SK-N-SH treated with all-trans-retinoic acid at 6 μM for 48 hours (cell line): Measurements from ENCODE around the gene FBXW4.

Source experiments
- ATAC-seq: fragments of 200-7000 bp; cut with Tn5 transposase; 3 replicates; pipeline ENCODE4 v1.9.1; 2020; ENCODE audit warnings: mild to moderate bottlenecking, moderate library complexity
- BACH2 ChIP-seq: fragments of 250-450 bp; sonication (Bioruptor Pico); IDR thresholded peaks from 2 replicates; pipeline ENCODE4 v1.9.0; 2021; ENCODE audit warnings: mild to moderate bottlenecking, borderline replicate concordance
- CSDC2 ChIP-seq: fragments of 250-450 bp; sonication (Bioruptor Pico); IDR thresholded peaks from 2 replicates; pipeline ENCODE4 v1.5.0; 2020; ENCODE audit warnings: mild to moderate bottlenecking, moderate library complexity
- GLIS3 ChIP-seq: fragments of 250-450 bp; sonication (Bioruptor Pico); IDR thresholded peaks from 2 replicates; pipeline ENCODE4 v1.5.0; 2020; ENCODE audit warnings: mild to moderate bottlenecking, moderate library complexity
- ISL1 ChIP-seq: fragments of 250-450 bp; sonication (Bioruptor Pico); IDR thresholded peaks from 2 replicates; pipeline ENCODE4 v2.1.2; 2022; ENCODE audit warnings: mild to moderate bottlenecking, moderate library complexity
- OSR1 ChIP-seq: fragments of 250-450 bp; sonication (Bioruptor Pico); IDR thresholded peaks from 2 replicates; pipeline ENCODE4 v1.8.0; 2022; ENCODE audit warnings: moderate library complexity, mild to moderate bottlenecking, inconsistent platforms
- SNAI2 ChIP-seq: fragments of 250-450 bp; sonication (Bioruptor Pico); IDR thresholded peaks from 2 replicates; pipeline ENCODE4 v1.5.0; 2020; ENCODE audit warnings: mild to moderate bottlenecking, moderate library complexity
- ZC3H10 ChIP-seq: fragments of 250-450 bp; sonication (Bioruptor Pico); IDR thresholded peaks from 2 replicates; pipeline ENCODE4 v1.5.1; 2021; ENCODE audit warnings: mild to moderate bottlenecking, moderate library complexity
- ZFP3 ChIP-seq: fragments of 250-450 bp; sonication (Bioruptor Pico); IDR thresholded peaks from 2 replicates; pipeline ENCODE4 v1.5.0; 2020; ENCODE audit warnings: mild to moderate bottlenecking, moderate library complexity
- ZFP30 ChIP-seq: fragments of 450-650 bp; formaldehyde crosslinking; IDR thresholded peaks from 2 replicates; pipeline ENCODE4 v1.5.0; 2022; ENCODE audit warnings: mild to moderate bottlenecking, moderate library complexity
- ZNF565 ChIP-seq: fragments of 450-650 bp; formaldehyde crosslinking; conservative IDR thresholded peaks from 2 replicates; pipeline ENCODE4 v1.5.0; 2020; ENCODE audit warnings: low read depth, mild to moderate bottlenecking, moderate library complexity
- ZNF8 ChIP-seq: fragments of 450-650 bp; formaldehyde crosslinking; IDR thresholded peaks from 2 replicates; pipeline ENCODE4 v1.5.0; 2020; ENCODE audit warnings: mild to moderate bottlenecking, moderate library complexity
- TF ChIP-seq, protein P1 (sequence below): fragments of 250-450 bp; sonication (Bioruptor Pico); IDR thresholded peaks from 2 replicates; pipeline ENCODE4 v1.8.0; 2020; ENCODE audit warnings: mild to moderate bottlenecking, moderate library complexity, borderline replicate concordance
- TF ChIP-seq, protein P2 (sequence below): fragments of 250-450 bp; sonication (Bioruptor Pico); IDR thresholded peaks from 2 replicates; pipeline ENCODE4 v1.5.0; 2020; ENCODE audit warnings: mild to moderate bottlenecking, moderate library complexity
- TF ChIP-seq, protein P3 (sequence below): fragments of 250-450 bp; sonication (Bioruptor Pico); IDR thresholded peaks from 2 replicates; pipeline ENCODE4 v1.5.1; 2020; ENCODE audit warnings: low read depth, mild to moderate bottlenecking, moderate library complexity
- TF ChIP-seq, protein P4 (sequence below): fragments of 250-450 bp; sonication (Bioruptor Pico); IDR thresholded peaks from 2 replicates; pipeline ENCODE4 v1.8.0; 2021; ENCODE audit warnings: low read depth, mild to moderate bottlenecking, moderate library complexity, borderline replicate concordance

The FBXW4 gene

DNA sequence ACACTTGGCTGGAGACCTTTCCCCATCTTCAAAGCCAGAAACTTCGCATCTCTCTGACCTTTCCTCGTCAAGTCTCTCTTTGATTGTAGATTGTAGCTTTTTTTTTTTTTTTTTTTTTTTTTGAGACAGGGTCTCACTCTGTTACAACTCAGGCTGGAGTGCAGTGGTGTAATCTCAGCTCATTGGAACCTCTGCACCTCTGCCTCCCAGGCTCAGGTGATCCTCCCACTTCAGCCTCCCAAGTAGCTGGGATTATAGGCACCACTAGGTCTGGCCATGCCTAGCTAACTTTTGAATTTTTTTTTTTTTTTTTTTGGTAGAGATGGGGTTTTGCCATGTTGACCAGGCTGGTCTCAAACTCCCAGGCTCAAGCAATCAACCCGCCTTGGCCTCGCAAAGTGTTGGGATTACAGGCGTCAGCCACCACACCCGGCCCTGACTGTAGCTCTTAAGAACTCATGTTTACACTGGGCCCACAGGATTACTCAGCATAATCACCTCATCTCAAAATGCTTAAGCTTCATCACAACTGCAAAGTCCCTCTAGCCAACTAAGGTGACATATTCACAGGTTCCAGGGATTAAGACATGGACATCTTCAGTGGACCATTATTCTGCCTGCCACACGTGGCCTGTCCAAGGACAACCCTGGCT lies 118.6 kb downstream of the FBXW4 start:
- TF ChIP-seq, protein P1, sequence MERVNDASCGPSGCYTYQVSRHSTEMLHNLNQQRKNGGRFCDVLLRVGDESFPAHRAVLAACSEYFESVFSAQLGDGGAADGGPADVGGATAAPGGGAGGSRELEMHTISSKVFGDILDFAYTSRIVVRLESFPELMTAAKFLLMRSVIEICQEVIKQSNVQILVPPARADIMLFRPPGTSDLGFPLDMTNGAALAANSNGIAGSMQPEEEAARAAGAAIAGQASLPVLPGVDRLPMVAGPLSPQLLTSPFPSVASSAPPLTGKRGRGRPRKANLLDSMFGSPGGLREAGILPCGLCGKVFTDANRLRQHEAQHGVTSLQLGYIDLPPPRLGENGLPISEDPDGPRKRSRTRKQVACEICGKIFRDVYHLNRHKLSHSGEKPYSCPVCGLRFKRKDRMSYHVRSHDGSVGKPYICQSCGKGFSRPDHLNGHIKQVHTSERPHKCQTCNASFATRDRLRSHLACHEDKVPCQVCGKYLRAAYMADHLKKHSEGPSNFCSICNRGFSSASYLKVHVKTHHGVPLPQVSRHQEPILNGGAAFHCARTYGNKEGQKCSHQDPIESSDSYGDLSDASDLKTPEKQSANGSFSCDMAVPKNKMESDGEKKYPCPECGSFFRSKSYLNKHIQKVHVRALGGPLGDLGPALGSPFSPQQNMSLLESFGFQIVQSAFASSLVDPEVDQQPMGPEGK (CRISPR knock-in tag): no peak
- no peak for TF ChIP-seq CSDC2 (CRISPR knock-in tag)
- no peak for TF ChIP-seq ISL1 (CRISPR knock-in tag)
- no peak for TF ChIP-seq ZFP3
- TF ChIP-seq, protein P2, sequence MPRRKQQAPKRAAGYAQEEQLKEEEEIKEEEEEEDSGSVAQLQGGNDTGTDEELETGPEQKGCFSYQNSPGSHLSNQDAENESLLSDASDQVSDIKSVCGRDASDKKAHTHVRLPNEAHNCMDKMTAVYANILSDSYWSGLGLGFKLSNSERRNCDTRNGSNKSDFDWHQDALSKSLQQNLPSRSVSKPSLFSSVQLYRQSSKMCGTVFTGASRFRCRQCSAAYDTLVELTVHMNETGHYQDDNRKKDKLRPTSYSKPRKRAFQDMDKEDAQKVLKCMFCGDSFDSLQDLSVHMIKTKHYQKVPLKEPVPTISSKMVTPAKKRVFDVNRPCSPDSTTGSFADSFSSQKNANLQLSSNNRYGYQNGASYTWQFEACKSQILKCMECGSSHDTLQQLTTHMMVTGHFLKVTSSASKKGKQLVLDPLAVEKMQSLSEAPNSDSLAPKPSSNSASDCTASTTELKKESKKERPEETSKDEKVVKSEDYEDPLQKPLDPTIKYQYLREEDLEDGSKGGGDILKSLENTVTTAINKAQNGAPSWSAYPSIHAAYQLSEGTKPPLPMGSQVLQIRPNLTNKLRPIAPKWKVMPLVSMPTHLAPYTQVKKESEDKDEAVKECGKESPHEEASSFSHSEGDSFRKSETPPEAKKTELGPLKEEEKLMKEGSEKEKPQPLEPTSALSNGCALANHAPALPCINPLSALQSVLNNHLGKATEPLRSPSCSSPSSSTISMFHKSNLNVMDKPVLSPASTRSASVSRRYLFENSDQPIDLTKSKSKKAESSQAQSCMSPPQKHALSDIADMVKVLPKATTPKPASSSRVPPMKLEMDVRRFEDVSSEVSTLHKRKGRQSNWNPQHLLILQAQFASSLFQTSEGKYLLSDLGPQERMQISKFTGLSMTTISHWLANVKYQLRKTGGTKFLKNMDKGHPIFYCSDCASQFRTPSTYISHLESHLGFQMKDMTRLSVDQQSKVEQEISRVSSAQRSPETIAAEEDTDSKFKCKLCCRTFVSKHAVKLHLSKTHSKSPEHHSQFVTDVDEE (CRISPR knock-in tag): no peak
- no peak for TF ChIP-seq ZNF8 (CRISPR knock-in tag)
- TF ChIP-seq, protein P3, sequence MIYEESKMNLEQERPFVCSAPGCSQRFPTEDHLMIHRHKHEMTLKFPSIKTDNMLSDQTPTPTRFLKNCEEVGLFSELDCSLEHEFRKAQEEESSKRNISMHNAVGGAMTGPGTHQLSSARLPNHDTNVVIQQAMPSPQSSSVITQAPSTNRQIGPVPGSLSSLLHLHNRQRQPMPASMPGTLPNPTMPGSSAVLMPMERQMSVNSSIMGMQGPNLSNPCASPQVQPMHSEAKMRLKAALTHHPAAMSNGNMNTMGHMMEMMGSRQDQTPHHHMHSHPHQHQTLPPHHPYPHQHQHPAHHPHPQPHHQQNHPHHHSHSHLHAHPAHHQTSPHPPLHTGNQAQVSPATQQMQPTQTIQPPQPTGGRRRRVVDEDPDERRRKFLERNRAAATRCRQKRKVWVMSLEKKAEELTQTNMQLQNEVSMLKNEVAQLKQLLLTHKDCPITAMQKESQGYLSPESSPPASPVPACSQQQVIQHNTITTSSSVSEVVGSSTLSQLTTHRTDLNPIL: no peak
- no peak for TF ChIP-seq ZC3H10
- no peak for TF ChIP-seq GLIS3 (CRISPR knock-in tag)
- no peak for TF ChIP-seq BACH2 (CRISPR knock-in tag)
- TF ChIP-seq ZNF565 (CRISPR knock-in tag): no peak
- TF ChIP-seq, protein P4, sequence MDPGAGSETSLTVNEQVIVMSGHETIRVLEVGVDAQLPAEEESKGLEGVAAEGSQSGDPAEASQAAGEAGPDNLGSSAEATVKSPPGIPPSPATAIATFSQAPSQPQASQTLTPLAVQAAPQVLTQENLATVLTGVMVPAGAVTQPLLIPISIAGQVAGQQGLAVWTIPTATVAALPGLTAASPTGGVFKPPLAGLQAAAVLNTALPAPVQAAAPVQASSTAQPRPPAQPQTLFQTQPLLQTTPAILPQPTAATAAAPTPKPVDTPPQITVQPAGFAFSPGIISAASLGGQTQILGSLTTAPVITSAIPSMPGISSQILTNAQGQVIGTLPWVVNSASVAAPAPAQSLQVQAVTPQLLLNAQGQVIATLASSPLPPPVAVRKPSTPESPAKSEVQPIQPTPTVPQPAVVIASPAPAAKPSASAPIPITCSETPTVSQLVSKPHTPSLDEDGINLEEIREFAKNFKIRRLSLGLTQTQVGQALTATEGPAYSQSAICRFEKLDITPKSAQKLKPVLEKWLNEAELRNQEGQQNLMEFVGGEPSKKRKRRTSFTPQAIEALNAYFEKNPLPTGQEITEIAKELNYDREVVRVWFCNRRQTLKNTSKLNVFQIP: no peak
- TF ChIP-seq SNAI2 (CRISPR knock-in tag): no peak
- ATAC-seq: no peak

DNA sequence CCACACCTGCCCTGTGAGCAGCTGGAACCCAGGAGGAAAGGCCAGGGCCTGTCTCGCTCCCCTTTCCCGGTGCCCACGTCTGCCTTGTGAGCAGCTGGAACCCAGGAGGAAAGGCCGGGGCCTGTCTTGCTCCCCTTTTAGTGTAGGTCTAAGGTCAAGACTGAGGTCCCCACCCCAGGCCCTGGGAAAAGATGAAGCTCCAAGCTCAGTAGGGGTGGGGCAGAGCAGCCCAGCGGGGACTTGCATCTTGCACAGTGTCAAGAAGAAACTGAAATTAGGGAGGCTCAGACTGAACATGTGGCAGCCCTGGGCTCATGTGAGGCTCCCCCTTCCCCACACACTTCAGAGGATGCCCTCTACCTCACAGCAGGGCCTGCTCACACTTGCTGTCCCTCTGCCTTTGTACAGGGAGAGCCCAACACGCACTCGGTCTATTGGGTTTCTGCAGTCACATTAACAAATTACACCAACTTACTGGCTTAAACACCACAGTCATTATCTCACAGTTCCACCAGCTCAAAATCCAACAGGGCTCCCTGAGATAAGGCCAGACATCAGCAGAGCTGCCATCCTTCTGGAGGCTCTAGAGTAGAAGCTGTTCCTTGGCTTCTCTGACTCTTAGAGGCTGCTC lies 119.3 kb downstream of the FBXW4 start:
- no peak; the same call in 2 of the 3 replicates for ATAC-seq
- TF ChIP-seq ZC3H10 (no peak), ZFP30 (CRISPR knock-in tag) (no peak), OSR1 (CRISPR knock-in tag) (no peak)

DNA sequence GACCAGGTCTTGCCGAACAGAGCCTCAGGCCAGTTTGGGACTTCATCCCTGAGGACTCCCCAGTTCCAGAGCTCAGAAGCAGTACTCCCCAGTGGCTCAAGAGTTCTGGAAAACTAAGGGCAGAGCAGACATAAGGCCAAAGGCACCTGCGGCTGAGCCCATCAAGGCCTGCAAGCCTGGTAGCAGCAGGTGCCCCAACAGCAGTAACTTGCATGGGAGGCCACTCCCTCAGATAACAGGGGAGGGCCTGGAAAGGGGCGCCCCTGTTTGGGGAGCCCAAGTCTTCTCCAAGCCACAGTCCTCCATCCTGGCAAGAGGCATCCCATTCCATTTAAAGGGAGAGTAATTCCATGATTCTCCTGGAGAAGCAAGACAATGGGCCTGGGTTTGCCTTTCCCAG lies 119.9 kb downstream of the FBXW4 start:
- ATAC-seq: no peak

More for the DNA sequence above, 119.9 kb downstream of the FBXW4 start:
- TF ChIP-seq, protein P1 (CRISPR knock-in tag): no peak
